NCI-H2107 (cell line): ENCODE measurements around the gene AADAT.
"Not testable (repeated sequence)": the region's sequence is repeated elsewhere in the genome, so short reads cannot be mapped to it uniquely, and the experiment has no call there.

ENCODE experiments used
- DNase-seq: peaks from one replicate; lab custom pipeline; 2025; lab: John Stamatoyannopoulos, UW

AADAT gene

DNA sequence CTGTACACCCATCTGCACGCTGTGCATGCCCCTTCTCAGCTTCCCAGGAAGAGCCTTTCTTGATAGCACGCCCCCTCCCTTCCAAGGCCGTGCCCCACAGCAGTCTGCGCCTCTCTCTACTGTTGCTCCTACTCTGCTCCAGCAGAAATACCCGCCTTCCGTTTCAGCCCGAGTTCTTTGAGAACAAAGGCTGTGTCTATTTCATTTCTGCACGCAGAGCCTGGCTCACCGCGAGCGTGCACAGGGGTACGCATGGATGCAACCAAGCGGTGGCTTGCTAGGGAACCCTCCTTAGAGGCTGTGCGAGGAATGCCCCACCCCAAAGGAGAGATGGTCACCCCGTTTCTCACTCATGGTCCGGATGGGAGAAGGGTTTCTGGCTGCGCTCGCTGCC lies 485 bp downstream of the AADAT start:
- DNase-seq = peak; percentile 11

- DNase-seq = no peak
Measured at GRCh38 chr4:170088716-170089115, 1.0 kb downstream of the AADAT start.

DNA sequence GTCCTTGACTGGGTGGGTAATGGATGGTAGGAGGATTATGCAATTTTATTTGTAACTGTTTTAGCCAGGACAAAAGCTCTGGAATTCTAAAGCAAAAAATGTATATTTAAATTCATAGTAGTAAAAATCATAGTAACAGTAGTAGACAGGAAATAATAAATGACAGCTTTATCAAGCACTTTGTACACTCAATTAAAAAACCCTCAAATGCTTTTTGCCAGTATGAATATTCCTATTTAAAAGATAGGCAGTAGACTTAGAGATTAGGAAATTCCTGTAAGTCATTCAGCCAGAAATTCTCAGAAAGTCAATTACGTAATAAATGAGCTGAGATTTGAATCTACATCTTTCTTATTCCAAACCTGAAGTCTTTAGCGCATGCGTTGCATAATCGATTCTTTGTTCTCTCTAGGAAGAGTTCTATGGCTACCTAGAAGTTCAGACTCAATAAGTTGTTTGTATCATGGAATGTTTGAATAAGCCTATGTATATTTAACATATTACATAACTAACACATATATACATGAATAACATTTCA lies 2.5 kb downstream of the AADAT start:
- no peak for DNase-seq

DNA sequence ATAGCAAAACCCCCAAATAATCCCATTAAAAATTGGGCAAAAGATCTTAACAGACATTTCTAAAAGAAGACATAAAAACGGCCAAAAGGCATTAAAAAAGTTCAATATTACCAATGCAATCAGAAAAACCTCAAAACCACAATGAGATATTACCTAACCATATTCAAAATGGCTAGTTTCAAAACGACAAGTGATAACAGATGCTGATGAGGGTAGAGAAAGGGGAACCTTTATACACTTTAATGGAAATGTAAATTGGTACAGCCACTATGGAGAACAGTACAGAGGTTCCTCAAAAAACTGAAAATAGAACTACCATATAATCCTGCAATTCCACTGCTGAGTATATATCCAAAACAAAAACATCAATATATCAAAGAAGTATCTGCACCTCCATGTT lies 6.2 kb downstream of the AADAT start:
- DNase-seq = no peak

- DNase-seq = no peak
Measured at GRCh38 chr4:170080496-170080895, 9.3 kb downstream of the AADAT start.

DNA sequence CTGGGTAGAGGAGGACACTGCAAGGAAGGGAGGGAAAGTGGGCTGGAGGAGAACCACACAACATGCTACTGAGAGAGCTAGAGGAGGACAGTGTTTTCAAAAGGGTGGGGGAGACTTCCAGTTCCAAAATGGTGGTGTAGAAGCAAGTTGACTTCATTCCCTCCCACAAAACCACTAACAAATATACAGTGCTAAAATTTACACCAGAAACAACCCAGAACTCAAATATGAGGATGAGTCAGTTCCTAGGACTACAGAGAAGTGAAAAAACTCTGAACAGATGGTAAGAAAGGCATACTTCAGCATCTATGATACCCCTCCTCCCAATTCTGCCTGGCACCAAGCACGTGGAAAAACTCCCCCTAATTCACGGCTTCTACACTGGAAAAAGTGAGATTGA lies 9.8 kb downstream of the AADAT start:
- DNase-seq = no peak

GRCh38 chr4:170071196-170071595 lies 18.6 kb downstream of the AADAT start:
- no peak for DNase-seq

GRCh38 chr4:170068438-170069128 lies 21.2 kb downstream of the AADAT start:
- DNase-seq = no peak

DNA sequence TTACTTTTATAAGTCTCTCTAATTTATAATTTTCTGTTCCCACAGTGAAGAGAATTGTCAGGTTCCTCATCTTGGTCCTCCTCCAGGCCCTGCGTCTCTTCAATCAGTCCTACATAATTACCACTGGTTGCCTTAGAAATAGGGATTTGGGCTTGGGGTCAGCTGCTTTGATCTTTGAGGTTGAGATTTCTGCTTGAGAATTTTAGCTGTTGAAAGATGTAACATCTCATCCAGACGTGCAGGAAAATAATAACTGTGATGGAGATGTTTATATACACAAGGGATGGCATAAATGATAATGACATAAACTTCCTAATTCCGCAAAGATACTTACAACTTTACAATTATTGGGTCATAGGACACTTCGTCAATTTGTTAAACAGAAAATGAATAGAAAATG lies 30.3 kb downstream of the AADAT start:
- no peak for DNase-seq

- no peak for DNase-seq
Measured at GRCh38 chr4:170058826-170059225, 30.9 kb downstream of the AADAT start.

GRCh38 chr4:170057866-170058265 lies 31.9 kb downstream of the AADAT start:
- DNase-seq = no peak

- DNase-seq = no peak
Measured at GRCh38 chr4:170052919-170053318, 36.8 kb downstream of the AADAT start.

DNA sequence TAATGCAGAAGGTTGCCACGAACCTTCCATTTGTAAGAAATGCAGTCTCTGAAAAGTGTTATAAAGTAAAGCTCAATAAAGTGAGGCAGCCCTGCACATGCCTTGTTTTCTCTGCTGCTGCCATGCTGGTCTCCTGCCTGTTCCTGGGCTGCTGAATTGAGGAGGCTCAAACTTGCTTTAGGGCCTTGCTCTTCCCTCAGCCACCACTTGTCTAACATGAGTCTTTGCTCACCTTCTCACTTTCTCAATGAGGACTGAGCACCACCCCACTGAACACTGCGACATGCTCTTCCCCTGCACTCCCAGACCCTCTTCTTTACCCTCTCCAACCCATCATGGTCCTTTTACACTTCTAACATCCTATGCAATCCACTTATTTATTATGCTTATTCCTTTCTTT lies 38.4 kb downstream of the AADAT start:
- no peak for DNase-seq

GRCh38 chr4:170049766-170050165 lies 40.0 kb downstream of the AADAT start:
- DNase-seq = no peak

- DNase-seq = peak; percentile 6
Measured at GRCh38 chr4:170047771-170048354, 41.9 kb downstream of the AADAT start.

DNA sequence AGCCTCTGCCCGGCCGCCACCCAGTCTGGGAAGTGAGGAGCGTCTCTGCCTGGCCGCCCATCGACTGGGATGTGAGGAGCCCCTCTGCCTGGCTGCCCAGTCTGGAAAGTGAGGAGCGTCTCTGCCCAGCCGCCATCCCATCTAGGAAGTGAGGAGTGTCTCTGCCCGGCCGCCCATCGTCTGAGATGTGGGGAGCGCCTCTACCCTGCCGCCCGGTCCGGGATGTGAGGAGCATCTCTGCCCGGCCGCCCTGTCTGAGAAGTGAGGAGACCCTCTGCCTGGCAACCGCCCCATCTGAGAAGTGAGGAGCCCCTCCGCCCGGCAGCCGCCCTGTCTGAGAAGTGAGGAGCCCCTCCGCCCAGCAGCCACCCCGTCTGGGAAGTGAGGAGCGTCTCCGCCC lies 43.6 kb downstream of the AADAT start:
- DNase-seq = not testable (repeated sequence)

GRCh38 chr4:170040031-170040680 lies 49.6 kb downstream of the AADAT start:
- no peak for DNase-seq

DNA sequence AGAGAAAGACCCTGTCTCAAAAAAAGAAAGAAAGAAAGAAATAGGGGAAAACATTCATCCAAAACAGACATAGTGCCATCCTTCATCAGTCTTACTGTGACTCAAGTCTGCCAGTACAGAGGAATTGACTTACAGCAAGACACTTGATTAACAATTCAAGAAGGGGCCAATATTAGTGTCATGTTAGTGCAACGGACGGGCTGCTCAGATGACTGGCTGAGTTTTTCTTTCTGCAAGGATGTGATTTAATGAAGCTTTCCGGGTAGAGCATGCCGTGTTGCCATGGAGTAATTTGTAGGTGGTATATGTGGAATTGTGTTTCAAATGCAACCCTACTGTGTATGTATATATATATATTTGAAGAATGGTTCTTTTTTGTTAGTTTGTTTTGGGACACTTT lies 51.0 kb downstream of the AADAT start:
- DNase-seq = no peak

DNA sequence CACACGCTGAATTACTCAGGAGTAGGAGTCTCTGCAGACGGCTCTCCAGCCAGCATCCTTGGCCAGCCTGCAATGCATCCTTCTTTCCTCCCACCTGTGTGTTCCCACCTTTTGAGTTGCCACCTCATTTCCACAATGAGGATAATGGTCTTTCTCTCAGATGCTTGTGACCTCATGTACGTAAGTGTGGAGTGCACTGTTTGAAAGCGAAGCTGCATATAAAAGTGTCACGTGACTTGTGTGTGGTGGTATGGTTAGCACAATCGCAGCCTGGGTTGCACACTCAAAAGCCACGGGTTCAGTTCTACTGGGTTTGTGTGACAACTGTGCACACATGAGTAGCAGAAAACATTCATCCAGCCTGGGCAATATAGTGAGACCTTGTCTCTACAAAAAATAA lies 51.5 kb downstream of the AADAT start:
- DNase-seq = no peak

- no peak for DNase-seq
Measured at GRCh38 chr4:170037481-170037880, 52.3 kb downstream of the AADAT start.

GRCh38 chr4:170035845-170036244 lies 53.9 kb downstream of the AADAT start:
- no peak for DNase-seq

GRCh38 chr4:170035231-170035630 lies 54.5 kb downstream of the AADAT start:
- DNase-seq = no peak

DNA sequence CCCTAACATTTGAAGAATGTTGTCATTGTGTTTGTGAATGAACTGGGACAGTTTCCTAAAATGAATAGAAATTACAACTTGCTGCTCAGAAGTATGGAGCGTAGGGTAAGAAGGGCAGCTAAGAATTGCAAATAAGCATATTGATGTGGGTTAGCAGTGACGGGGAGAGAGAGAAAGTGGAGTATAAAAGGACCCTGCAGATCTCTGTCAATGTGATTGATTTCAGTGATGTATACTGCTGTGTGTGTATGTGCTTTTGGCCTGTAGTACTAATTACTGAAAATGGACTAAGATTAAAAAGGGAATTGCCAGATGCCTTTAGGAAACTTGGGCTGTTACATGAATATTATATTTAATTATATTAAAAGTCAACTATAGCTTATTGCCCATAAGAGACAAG lies 55.8 kb downstream of the AADAT start:
- no peak for DNase-seq
